ENCODE results near the gene POLR3B.

The POLR3B gene

DNA sequence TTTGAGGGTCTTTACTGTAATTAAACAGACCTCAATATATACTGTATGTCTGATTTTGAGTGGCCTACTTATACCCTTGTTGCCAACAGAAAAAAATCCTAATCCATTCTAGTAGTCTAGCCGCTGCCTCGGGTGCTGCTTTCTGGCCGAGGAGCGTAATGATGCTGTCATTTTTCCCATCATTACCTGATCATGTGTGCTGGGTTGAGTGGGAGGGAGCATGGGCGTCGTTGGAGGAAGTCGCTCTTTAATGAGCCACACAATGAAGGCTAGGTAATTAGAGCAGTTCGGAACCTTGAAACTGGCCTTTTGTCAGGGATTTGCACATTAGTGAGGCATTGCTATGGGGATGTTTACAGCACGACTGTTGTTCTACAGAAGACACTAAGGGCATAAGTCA lies 149.1 kb downstream of the POLR3B start:
- Mint-ChIP-seq H3K4me1 (no peaks in the 10 kb centered on the region), H3K9me3 (no peaks in the 10 kb centered on the region), H3K4me3 (no peak overlapping the region), H3K27ac (no peak overlapping the region), H3K36me3 (peaks cover 17% of the 10 kb centered on the region)
- DNase-seq (ENCODE audit: low spot score in 2 of 2) (no peak), ATAC-seq (no peak)

DNA sequence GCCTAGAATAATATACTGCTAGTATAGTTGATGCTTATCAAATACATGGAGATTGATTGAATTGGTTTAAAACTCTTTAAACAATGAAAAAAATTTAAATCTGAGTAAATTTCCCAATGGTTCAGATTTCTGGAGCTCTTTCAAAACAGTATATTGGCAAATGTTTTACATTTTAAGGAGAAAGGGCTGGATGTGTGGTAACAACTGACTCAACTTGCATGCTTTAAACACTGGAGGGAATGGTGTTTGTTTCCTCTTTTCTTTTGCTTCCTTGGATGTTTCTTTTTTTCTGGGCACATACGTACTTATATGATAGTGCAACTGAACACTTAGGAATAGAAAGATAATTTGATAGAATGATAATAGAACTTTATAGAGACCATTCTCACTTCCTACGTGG lies 151.4 kb downstream of the POLR3B start:
- peaks cover 17% of the 10 kb centered on the region for H3K36me3 Mint-ChIP-seq

DNA sequence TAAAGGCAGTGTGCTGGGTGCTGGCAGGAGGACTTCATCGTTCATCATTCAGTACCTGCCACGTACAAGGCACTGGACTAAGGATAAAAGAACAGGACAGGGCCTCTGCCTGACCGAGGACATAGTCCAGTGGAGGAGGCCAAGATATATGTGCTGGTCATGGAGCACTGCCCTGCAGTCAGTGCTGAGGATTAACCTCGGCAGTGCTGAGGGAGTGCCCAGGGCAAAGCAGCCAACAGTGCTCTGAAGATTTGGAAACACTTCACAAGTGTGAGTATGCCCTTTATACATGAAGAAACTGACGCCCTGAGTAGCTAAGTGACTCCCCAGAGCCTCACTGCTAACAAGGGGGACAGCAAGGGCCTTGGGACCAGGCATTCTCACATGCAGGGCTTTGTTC lies 153.8 kb downstream of the POLR3B start:
- H3K9me3 Mint-ChIP-seq: peaks cover 3% of the 10 kb centered on the region
- no peak for DNase-seq (ENCODE audit: low spot score in 2 of 2)
- no peak for ATAC-seq
- no peak overlapping the region for H3K27ac Mint-ChIP-seq
- H3K4me3 Mint-ChIP-seq: no peak overlapping the region
- peaks cover 11% of the 10 kb centered on the region for H3K36me3 Mint-ChIP-seq
- H3K4me1 Mint-ChIP-seq: no peaks in the 10 kb centered on the region

More for the DNA sequence above, 151.4 kb downstream of the POLR3B start:
- Mint-ChIP-seq H3K4me3 (no peak overlapping the region), H3K27ac (no peak overlapping the region), H3K4me1 (no peaks in the 10 kb centered on the region), H3K9me3 (peaks cover 3% of the 10 kb centered on the region)
- no peak for DNase-seq (ENCODE audit: low spot score in 2 of 2)
- no peak for ATAC-seq

DNA sequence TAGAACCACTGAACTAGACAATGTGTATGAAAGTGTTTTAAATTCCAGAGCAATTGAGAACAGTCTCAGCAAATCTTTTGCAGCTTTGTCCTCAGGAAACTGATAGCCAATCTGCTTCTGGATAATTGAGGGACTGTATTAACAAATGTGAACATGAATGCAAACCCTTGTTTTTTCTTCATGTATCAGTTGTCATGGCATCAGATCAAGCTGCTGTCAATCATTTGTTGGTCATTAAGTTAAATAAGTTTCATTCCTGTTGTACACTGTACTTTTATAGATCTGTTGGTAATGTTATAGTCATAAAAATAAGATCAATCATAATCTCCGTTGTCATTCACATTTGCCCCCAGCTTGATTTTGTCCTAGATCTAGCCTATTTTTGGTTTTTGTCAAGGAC lies 159.8 kb downstream of the POLR3B start:
- no peaks in the 10 kb centered on the region for H3K36me3 Mint-ChIP-seq
- H3K27ac Mint-ChIP-seq: no peak overlapping the region
- no peak overlapping the region for H3K4me3 Mint-ChIP-seq
- DNase-seq (ENCODE audit: low spot score in 2 of 2): no peak
- peaks cover 3% of the 10 kb centered on the region for H3K9me3 Mint-ChIP-seq
- no peaks in the 10 kb centered on the region for H3K4me1 Mint-ChIP-seq
- ATAC-seq: no peak

- ATAC-seq (no peak), DNase-seq (ENCODE audit: low spot score in 2 of 2) (no peak)
- Mint-ChIP-seq H3K9me3 (no peaks in the 10 kb centered on the region), H3K36me3 (no peaks in the 10 kb centered on the region), H3K4me1 (no peaks in the 10 kb centered on the region), H3K4me3 (no peak overlapping the region), H3K27ac (no peak overlapping the region)
Observed at GRCh38 chr12:106519607-106520021, 162.1 kb downstream of the POLR3B start.

- H3K4me1 Mint-ChIP-seq: no peaks in the 10 kb centered on the region
- H3K4me3 Mint-ChIP-seq: no peak overlapping the region
- no peaks in the 10 kb centered on the region for H3K9me3 Mint-ChIP-seq
- H3K27ac Mint-ChIP-seq: no peak overlapping the region
- ATAC-seq: no peak
- DNase-seq (ENCODE audit: low spot score in 2 of 2): no peak
- H3K36me3 Mint-ChIP-seq: no peaks in the 10 kb centered on the region
Observed at GRCh38 chr12:106521901-106522300, 164.4 kb downstream of the POLR3B start.

GRCh38 chr12:106522708-106523107 lies 165.2 kb downstream of the POLR3B start:
- Mint-ChIP-seq H3K27ac (no peak overlapping the region), H3K4me3 (no peak overlapping the region), H3K36me3 (no peaks in the 10 kb centered on the region), H3K9me3 (no peaks in the 10 kb centered on the region), H3K4me1 (no peaks in the 10 kb centered on the region)
- ATAC-seq (no peak), DNase-seq (ENCODE audit: low spot score in 2 of 2) (no peak)

DNA sequence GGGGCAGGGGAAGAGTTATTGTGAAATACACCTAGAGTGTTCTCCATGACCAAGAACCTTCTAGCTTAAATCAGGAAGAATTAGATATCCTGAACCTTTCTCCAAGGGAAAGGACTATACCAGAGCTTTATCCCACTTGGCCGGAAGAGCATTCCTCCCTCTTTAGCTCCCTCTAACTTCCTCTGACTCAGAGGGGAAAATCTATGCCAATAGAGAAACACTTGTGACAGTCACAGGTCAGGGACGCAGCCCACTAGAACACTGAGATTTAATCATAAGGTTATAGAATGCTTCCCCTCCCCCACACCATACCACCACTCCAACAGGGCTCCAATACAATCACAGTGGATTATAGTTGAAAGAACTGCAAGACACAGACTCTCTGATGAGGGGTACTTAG lies 169.8 kb downstream of the POLR3B start:
- no peak for ATAC-seq
- H3K36me3 Mint-ChIP-seq: no peaks in the 10 kb centered on the region
- no peak overlapping the region for H3K27ac Mint-ChIP-seq
- no peak overlapping the region for H3K4me3 Mint-ChIP-seq
- no peak for DNase-seq (ENCODE audit: low spot score in 2 of 2)
- H3K4me1 Mint-ChIP-seq: no peaks in the 10 kb centered on the region
- no peaks in the 10 kb centered on the region for H3K9me3 Mint-ChIP-seq

- Mint-ChIP-seq H3K27ac (no peak overlapping the region), H3K36me3 (no peaks in the 10 kb centered on the region), H3K9me3 (peaks cover 9% of the 10 kb centered on the region), H3K4me1 (no peaks in the 10 kb centered on the region), H3K4me3 (no peak overlapping the region)
- no peak for DNase-seq (ENCODE audit: low spot score in 2 of 2)
- no peak for ATAC-seq
Observed at GRCh38 chr12:106541201-106541600, 183.7 kb downstream of the POLR3B start.

DNA sequence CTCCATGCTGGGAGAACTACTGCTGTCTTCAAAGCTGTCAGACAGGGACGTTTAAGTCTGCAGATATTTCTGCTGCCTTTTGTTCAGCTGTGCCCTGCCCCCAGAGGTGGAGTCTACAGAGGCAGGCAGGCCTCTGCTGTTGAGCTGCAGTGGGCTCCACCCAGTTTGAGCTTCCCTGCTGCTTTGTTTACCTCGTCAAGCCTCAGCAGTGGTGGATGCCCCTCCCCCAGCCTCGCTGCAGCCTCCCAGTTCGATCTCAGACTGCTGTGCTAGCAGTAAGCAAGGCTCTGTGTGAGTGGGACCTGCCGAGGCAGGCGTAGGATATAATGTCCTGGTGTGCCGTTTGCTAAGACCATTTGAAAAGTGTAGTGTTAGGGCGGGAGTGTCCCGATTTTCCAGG lies 193.9 kb downstream of the POLR3B start:
- no peaks in the 10 kb centered on the region for H3K4me1 Mint-ChIP-seq
- H3K36me3 Mint-ChIP-seq: no peaks in the 10 kb centered on the region
- no peak overlapping the region for H3K4me3 Mint-ChIP-seq
- ATAC-seq: no peak
- H3K27ac Mint-ChIP-seq: no peak overlapping the region
- peaks cover 5% of the 10 kb centered on the region for H3K9me3 Mint-ChIP-seq
- no peak for DNase-seq (ENCODE audit: low spot score in 2 of 2)

DNA sequence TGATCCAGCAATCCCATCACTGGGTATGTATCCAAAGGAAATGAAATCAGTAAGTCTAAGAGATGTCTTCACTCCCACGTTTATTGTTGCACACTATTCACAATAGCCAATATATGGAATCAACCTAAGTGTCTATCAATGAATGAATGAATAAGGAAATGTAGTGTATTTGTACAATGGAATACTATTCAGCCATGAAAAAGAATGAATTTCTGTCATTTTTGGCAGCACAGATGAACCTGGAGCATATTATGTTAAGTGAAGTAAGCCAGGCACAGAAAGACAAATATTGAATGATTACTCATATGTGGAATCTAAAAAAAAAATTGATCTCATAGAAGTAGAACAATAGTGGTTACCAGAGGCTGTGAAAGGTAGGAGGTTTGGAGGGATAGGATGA lies 194.7 kb downstream of the POLR3B start:
- Mint-ChIP-seq H3K9me3 (peaks cover 5% of the 10 kb centered on the region), H3K4me3 (no peak overlapping the region), H3K36me3 (no peaks in the 10 kb centered on the region), H3K4me1 (no peaks in the 10 kb centered on the region), H3K27ac (no peak overlapping the region)
- DNase-seq (ENCODE audit: low spot score in 2 of 2): no peak
- no peak for ATAC-seq
